HepG2 (cell line): Measurements from ENCODE around the gene ABCG2.

Experiments
- CREB3 ChIP-seq: sonication (generic); formaldehyde crosslinking; IDR thresholded peaks from 2 replicates; pipeline ENCODE4 v1.5.0; 2020; ENCODE audit warnings: missing genetic modification reagents
- CTCF ChIP-seq: sonication (generic); formaldehyde crosslinking; IDR thresholded peaks from 2 replicates; pipeline ENCODE4 v1.5.0; 2020; ENCODE audit warnings: mild to moderate bottlenecking, missing genetic modification reagents, moderate library complexity
- KDM4B ChIP-seq: sonication (generic); formaldehyde crosslinking; IDR thresholded peaks from 2 replicates; pipeline ENCODE4 v1.4.0; 2020; ENCODE audit warnings: missing genetic modification reagents
- MAFF ChIP-seq: IDR thresholded peaks from 2 replicates; pipeline ENCODE4 v1.6.1; 2011; ENCODE audit warnings: low read depth, low read length, improper control_type of control experiment
- MXI1 ChIP-seq: IDR thresholded peaks from 3 replicates; pipeline ENCODE4 v1.6.1; 2012; ENCODE audit warnings: low read depth, low read length, inconsistent platforms, borderline replicate concordance
- NFIC ChIP-seq: IDR thresholded peaks from 2 replicates; pipeline ENCODE4 v1.6.1; 2012; ENCODE audit warnings: mild to moderate bottlenecking, low read length, inconsistent platforms
- POLR2AphosphoS5 ChIP-seq: IDR thresholded peaks from 2 replicates; pipeline ENCODE4 v1.6.1; 2012; ENCODE audit warnings: low read depth, low read length
- RAD21 ChIP-seq: fragments of 450-650 bp; formaldehyde crosslinking; IDR thresholded peaks from 2 replicates; pipeline ENCODE4 v1.5.0; 2020; ENCODE audit warnings: mild to moderate bottlenecking
- TAF1 ChIP-seq: sonication (generic); formaldehyde crosslinking; IDR thresholded peaks from 2 replicates; pipeline ENCODE4 v1.4.0; 2020; ENCODE audit warnings: missing genetic modification reagents
- TGIF2 ChIP-seq: IDR thresholded peaks from 2 replicates; pipeline ENCODE4 v1.6.1; 2016; ENCODE audit warnings: control low read depth, missing compliant biosample characterization
- U2AF1 ChIP-seq: fragments of 200-400 bp; formaldehyde crosslinking; optimal IDR thresholded peaks from 2 replicates; pipeline ENCODE3; 2017; ENCODE audit warnings: mild to moderate bottlenecking, low read depth, low read length
- USF2 ChIP-seq, 2 experiments: sonication (generic) in 1 of 2; formaldehyde crosslinking in 1 of 2; IDR thresholded peaks; 2 replicates each; pipeline versions ENCODE4 v1.5.1 to v1.6.1; 2011 to 2020; ENCODE audit warnings: borderline replicate concordance in 1 of 2, low read depth in 1 of 2, low read length in 1 of 2, mild to moderate bottlenecking in 1 of 2, missing genetic modification reagents in 1 of 2, moderate library complexity in 1 of 2
- ZNF101 ChIP-seq: sonication (generic); formaldehyde crosslinking; IDR thresholded peaks from 2 replicates; pipeline ENCODE4 v1.4.0; 2020; ENCODE audit warnings: mild to moderate bottlenecking, low read depth, missing genetic modification reagents, borderline replicate concordance

- TF ChIP-seq RAD21 (no peak), CREB3 (CRISPR knock-in tag) (no peak), MAFF (peak; percentile 50), POLR2AphosphoS5 (no peak), U2AF1 (no peak), USF2 (IDR thresholded peaks at IDR 0.05; ENCODE audit: low read depth, low read length) (no peak), USF2 (CRISPR knock-in tag; IDR thresholded peaks at IDR 0.05; ENCODE audit: borderline replicate concordance) (no peak), NFIC (no peak), ZNF101 (no peak), TAF1 (CRISPR knock-in tag) (no peak), KDM4B (CRISPR knock-in tag) (no peak), TGIF2 (no peak), MXI1 (no peak), CTCF (no peak)
Measured at GRCh38 chr4:88177983-88178625, 19.7 kb upstream of the ABCG2 start.
